HUES64 (cell line): ENCODE measurements around the gene C2orf80.
"Not testable (repeated sequence)": the region's sequence is repeated elsewhere in the genome, so short reads cannot be mapped to it uniquely, and the experiment has no call there.

Experiments used
- H3K27ac ChIP-seq: 2 replicates; pipeline ENCODE4 v1.7.0; 2013; ENCODE audit warnings: low read depth, low read length, inconsistent platforms
- H3K27me3 ChIP-seq: 2 replicates; pipeline ENCODE4 v1.6.1; 2013; ENCODE audit warnings: mild to moderate bottlenecking, low read length; ENCODE audit not compliant: insufficient read depth
- H3K36me3 ChIP-seq: 2 replicates; pipeline ENCODE4 v1.6.1; 2013; ENCODE audit warnings: mild to moderate bottlenecking, low read length; ENCODE audit not compliant: insufficient read depth
- H3K4me1 ChIP-seq: 2 replicates; pipeline ENCODE4 v1.6.1; 2013; ENCODE audit warnings: mild to moderate bottlenecking, low read length, moderate library complexity; ENCODE audit not compliant: insufficient read depth
- H3K4me3 ChIP-seq: 2 replicates; pipeline ENCODE4 v1.5.1; 2013; ENCODE audit warnings: mild to moderate bottlenecking, low read length, moderate library complexity
- H3K9ac ChIP-seq: 2 replicates; pipeline ENCODE4 v1.6.1; 2013; ENCODE audit warnings: mild to moderate bottlenecking, low read depth, low read length
- H3K9me3 ChIP-seq: 2 replicates; pipeline ENCODE4 v1.6.1; 2013; ENCODE audit warnings: low read depth, low read length; ENCODE audit not compliant: insufficient read depth
- WGBS: fragments of 150-250, 120-280 bp; methylation state at CpG from one replicate; pipeline ENCODE4 v1.1.7; 2013; ENCODE audit warnings: missing lambda C conversion rate; 5-methylcytosine and 5-hydroxymethylcytosine counted together

C2orf80 gene

DNA sequence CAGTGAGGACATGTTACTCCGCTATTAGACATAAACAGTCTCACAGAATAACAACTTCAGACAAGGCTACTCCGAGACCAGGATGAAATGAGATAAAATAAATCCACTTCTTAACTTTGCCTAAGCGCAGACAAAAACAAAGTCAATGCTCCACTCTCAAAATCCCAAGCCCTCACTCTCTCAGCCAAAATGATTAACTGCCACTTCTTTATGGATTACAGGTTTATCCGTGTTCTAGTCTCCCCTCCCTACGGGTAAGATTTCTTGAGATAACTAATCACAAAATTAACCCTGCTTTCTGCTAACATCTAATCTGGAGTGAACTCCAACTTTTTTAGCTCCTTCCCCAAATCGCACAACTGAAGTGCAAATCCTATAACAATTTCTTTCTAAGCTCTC is 59.1 kb downstream of the C2orf80 start:
- Histone ChIP-seq H3K27ac (no peak overlapping the region), H3K27me3 (no peaks in the 10 kb centered on the region), H3K36me3 (no peaks in the 10 kb centered on the region), H3K9ac (no peak overlapping the region), H3K4me1 (0 out of 2 replicates have a peak, but pooled peaks cover 5% of the 10 kb centered on the region), H3K9me3 (no peaks in the 10 kb centered on the region), H3K4me3 (no peak overlapping the region)
- WGBS: 94% methylated on average over 6 of the region's 6 CpGs

- H3K4me1 ChIP-seq: 0 out of 2 replicates have a peak, but pooled peaks cover 5% of the 10 kb centered on the region
- 90% methylated on average over 19 of the region's 19 CpGs for WGBS
- no peaks in the 10 kb centered on the region for H3K27me3 ChIP-seq
- no peak within 1 kb of the TSS for H3K4me3 ChIP-seq
- no peaks in the 10 kb centered on the region for H3K36me3 ChIP-seq
- no peak within 1 kb of the TSS for H3K9ac ChIP-seq
- H3K27ac ChIP-seq: no peak within 1 kb of the TSS
- no peaks in the 10 kb centered on the region for H3K9me3 ChIP-seq
Observed at GRCh38 chr2:208129744-208130711, 59.8 kb downstream of the C2orf80 start, which contains the start of gene CRYGC. Gene CRYGC (minus strand): TSS chr2:208129828. CDS start chr2:208129792, 36 bp downstream.

DNA sequence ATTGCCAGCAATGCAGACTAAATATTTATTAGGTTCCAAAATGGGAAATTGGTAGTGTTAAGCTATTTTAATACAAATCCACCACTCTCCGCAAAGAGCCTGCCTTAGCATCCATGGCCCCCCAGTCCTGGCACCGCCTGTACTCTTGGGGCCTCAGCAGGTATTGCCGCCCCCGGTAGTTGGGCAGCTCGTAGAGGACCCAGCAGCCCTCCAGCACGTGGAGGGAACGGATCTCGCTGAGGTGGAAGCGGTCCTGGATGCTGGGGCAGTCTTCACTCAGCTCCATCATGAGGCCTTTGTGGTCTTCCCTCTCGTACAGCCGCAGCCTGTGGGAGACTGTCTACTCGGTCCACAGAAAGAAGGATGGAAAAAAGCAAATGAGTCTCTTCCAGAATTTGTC is 61.7 kb downstream of the C2orf80 start:
- WGBS: 94% methylated on average over 12 of the region's 12 CpGs
- H3K4me1 ChIP-seq: 0 out of 2 replicates have a peak, but pooled peaks cover 5% of the 10 kb centered on the region
- no peaks in the 10 kb centered on the region for H3K36me3 ChIP-seq
- H3K27ac ChIP-seq: no peak overlapping the region
- no peak overlapping the region for H3K4me3 ChIP-seq
- no peak overlapping the region for H3K9ac ChIP-seq
- H3K27me3 ChIP-seq: no peaks in the 10 kb centered on the region
- H3K9me3 ChIP-seq: no peaks in the 10 kb centered on the region

DNA sequence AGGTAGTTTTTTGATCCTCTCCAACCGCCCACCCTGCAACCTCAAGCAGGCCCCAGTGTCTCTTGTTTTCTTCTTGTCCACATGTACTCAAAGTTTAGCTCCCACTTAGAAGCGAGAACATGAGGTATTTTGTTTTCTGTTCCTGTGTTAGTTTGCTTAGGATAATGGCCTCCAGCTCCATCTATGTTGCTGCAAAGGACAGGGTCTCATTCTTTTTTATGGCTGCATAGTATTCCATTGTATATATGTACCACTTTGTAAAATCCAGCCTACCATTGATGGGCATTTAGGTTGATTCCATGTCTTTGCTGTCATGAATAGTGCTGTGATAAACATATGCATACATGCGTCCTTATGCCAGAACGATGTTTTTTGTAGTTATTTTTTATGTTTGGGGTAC is 62.7 kb downstream of the C2orf80 start:
- Histone ChIP-seq H3K27me3 (no peaks in the 10 kb centered on the region), H3K36me3 (no peaks in the 10 kb centered on the region), H3K27ac (no peak overlapping the region), H3K9ac (no peak overlapping the region), H3K4me1 (0 out of 2 replicates have a peak, but pooled peaks cover 5% of the 10 kb centered on the region), H3K9me3 (no peaks in the 10 kb centered on the region), H3K4me3 (no peak overlapping the region)
- 92% methylated on average over 4 of the region's 4 CpGs for WGBS

GRCh38 chr2:208125251-208125650 is 64.6 kb downstream of the C2orf80 start:
- 91% methylated on average over 4 of the region's 4 CpGs for WGBS
- no peak overlapping the region for H3K27ac ChIP-seq
- no peaks in the 10 kb centered on the region for H3K27me3 ChIP-seq
- H3K4me1 ChIP-seq: 0 out of 2 replicates have a peak, but pooled peaks cover 5% of the 10 kb centered on the region
- H3K9me3 ChIP-seq: no peaks in the 10 kb centered on the region
- H3K4me3 ChIP-seq: no peak overlapping the region
- no peak overlapping the region for H3K9ac ChIP-seq
- H3K36me3 ChIP-seq: no peaks in the 10 kb centered on the region

DNA sequence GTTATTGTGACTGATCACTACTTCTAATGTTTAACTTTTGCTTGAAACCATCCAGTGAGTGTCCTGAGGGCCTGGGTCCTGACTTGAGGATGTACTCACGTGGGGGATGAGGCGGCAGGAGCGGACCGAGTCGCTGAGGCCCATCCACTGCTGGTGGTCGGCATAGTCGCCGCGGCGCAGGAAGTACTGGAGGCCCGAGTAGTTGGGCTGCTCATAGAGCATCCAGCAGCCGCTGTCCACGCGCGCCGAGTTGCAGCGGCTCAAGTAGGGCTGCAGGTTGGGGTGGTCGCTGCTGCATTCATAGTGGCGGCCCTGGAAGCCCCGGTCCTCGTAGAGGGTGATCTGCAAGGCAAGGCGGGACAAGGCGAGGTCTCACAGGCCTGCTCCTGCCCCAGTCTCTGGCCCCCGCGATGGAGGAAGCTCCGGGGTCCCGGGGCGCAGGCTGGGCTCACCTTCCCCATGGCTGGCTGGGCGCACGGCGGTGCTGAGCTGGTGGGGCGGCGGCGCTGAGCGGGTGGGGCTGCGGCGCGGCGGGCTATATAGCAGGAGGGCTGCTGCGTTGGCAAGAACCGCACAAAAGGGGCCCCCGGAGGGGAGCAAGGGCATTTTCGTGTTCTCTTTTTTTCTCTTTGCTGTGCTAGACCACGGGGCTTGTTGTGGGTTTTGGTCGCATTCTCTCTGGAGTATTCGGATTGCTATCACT is 65.7 kb downstream of the C2orf80 start, which contains the start of gene CRYGD:
Gene CRYGD, minus strand, starts transcription at position 512 of the 703 bp plus-strand sequence. Its CDS starts 51 bp downstream, at position 461.
- not testable (repeated sequence) for H3K9ac ChIP-seq, H3K4me1 ChIP-seq, H3K9me3 ChIP-seq, H3K27me3 ChIP-seq, H3K36me3 ChIP-seq, H3K27ac ChIP-seq
- peak within 1 kb of the TSS; percentile 37 for H3K4me3 ChIP-seq
- 95% methylated on average over 46 of the region's 46 CpGs for WGBS

DNA sequence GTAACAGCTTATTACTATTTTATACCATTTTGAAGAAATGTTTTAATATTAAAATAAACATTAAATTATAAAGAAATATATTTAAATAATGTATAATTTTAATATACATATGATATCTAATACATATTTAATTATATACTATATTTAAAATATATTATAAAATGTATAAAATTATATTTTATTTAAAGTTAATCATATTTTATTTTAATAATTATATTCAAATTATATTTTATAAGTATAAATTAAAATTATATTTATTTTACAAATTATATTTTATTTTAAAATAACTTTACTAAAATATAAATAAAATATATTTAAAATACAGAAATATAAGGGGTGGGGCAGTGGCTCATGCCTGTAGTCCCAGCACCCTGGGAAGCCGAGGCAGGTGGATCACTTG is 67.6 kb downstream of the C2orf80 start:
- no peaks in the 10 kb centered on the region for H3K9me3 ChIP-seq
- H3K36me3 ChIP-seq: no peaks in the 10 kb centered on the region
- 92% methylated on average over 1 of the region's 1 CpG for WGBS
- H3K27ac ChIP-seq: no peak overlapping the region
- H3K27me3 ChIP-seq: no peaks in the 10 kb centered on the region
- no peak overlapping the region for H3K4me3 ChIP-seq
- H3K4me1 ChIP-seq: no peaks in the 10 kb centered on the region
- H3K9ac ChIP-seq: no peak overlapping the region

- Histone ChIP-seq H3K27me3 (no peaks in the 10 kb centered on the region), H3K27ac (no peak overlapping the region), H3K9me3 (no peaks in the 10 kb centered on the region), H3K4me3 (no peak overlapping the region), H3K36me3 (no peaks in the 10 kb centered on the region), H3K4me1 (no peaks in the 10 kb centered on the region; the same call in 1 of the 2 replicates), H3K9ac (no peak overlapping the region)
- WGBS: 93% methylated on average over 3 of the region's 3 CpGs
Observed at GRCh38 chr2:208118918-208119317, 70.9 kb downstream of the C2orf80 start.

DNA sequence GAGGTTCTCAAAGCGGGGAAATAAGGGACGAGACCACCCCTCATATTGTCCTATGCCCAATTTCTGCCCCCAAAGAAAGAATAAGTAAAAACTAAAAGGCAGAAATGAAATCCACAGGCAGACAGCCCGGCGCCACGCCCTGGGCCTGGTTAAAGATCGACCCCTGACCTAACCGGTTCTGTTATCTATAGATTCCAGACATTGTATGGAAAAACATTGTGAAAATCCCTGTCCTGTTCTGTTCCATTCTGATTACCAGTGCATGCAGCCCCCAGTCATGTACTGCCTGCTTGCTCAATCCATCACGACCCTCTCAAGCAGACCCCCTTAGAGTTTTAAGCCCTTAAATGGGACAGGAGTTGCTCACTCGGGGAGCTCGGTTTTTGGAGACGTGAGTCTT is 72.4 kb downstream of the C2orf80 start:
- not testable (repeated sequence) for H3K9ac ChIP-seq, H3K27me3 ChIP-seq, H3K36me3 ChIP-seq, H3K4me3 ChIP-seq, H3K27ac ChIP-seq, H3K9me3 ChIP-seq
- 94% methylated on average over 11 of the region's 11 CpGs for WGBS
- H3K4me1 ChIP-seq: peaks cover 11% of the 10 kb centered on the region
